GM18511 (cell line): ENCODE measurements around the gene DOK4.

Experiments used
- ATAC-seq: cut with Tn5 transposase; IDR thresholded peaks from one replicate; pipeline ENCODE4 v1.9.1; 2021; ENCODE audit warnings: mild to moderate bottlenecking, moderate library complexity; ENCODE audit not compliant: unreplicated experiment

Gene DOK4

DNA sequence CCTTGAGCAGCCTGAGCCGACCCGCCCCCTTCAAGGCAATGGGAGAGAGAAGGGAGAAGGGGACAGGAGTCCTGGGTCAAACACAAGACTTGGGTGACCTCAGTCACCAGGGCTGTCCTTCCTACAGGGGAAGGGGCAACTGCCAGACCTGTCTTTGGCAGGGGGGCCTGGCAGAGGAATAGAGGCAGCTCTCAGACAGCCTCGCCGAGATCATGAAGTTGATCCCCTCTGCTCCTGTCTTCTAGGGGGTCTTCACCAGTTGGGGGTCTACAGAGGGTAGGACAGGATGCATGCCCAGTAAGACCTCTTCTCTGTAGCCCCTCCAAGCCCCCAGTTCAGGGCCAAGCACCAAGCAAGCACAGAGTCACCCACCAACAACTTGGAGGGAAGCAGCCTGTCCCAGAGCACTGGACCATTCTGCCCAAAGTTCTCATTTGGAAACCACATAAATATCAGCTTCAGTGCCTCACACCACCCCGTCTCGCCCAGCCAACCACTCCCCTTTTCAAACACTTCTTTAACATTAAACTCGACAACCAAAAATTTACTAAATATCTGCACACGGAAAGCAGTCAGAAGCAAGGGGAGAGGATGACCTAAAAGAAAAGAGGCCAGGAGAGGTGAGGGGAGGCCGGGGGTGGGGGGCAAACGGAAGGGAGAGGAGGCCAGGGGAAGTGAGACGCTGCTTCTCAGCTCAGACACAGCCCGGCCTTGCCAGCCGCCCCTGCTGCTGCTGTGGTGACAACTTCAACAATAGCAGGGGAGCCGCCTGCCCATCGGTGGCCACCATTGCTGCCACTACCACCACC is 7.7 kb downstream of the DOK4 start:
- ATAC-seq, result no peak

DNA sequence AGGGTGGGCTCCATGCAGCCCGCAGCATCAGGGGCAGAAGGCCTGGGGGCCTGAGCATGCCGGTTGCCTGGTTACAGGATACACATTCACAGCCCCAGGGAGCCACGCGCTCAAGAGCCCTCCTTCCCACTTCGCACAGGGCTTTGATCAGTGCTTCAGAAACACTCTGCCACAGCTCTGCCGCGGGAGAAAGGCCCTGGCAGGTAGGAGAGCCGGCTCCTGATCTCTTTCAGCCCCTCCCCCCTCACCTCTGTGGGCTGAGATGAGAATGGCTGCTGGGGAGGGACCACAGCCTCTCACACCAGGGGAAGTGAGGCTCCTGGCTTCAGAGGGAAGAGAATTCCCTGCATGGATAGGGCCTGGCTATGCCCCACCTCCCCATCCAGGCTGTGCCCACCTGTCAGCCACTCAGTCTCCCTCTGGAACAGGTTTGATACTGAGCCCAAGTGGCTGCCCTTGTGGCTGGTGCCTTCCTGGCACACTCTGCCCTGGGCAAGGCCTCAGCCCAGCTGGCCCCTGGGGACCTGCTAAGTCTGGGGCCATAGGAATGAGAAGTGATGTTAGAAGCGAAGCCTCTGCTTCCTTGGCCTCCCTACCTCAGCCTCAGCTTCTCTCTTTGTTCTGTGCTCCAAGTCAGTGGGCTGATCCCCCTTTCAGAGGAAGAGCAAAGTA is 8.6 kb downstream of the DOK4 start:
- no peak for ATAC-seq

DNA sequence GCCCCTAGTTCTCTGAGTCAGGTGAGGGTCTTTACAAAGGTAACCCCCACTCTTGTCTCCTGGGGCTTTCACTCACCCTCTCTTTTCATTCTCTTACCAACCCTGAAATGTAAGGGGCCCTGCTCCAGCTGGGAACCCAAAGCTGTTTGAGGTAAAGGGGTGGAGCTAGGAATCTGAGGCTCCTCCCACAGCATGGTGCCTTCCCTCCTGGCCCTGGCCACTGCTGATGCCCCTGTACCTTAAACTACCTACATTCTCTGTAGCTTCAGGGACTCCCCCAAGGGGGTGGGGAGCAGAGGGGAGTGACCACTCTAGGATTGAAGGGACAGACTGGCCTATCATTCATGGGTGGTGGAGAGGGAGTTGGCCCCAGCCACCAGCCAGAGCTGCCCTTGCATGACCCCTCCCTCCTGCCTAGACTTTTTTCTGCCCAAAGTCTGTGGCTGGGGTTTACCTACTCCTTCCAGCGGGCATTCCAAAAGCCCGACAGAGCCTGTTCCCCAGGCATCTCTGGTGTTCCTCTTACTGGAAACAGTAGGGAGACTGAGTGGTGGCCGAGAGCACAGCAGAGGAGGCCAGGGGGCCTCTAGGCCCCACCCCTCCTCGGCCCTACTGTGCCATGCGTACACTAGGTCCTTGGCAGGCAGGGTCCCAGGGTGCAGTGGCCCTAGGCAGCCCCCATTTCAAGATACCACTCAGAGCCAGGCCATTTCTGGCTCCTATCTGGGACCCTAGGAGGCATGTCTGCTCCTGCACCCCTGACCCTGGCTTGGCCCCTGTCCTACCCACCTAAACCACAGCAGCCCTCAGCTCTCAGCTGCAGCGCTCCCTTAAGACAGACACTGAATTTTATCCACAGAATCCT is 9.5 kb downstream of the DOK4 start:
- no peak for ATAC-seq

DNA sequence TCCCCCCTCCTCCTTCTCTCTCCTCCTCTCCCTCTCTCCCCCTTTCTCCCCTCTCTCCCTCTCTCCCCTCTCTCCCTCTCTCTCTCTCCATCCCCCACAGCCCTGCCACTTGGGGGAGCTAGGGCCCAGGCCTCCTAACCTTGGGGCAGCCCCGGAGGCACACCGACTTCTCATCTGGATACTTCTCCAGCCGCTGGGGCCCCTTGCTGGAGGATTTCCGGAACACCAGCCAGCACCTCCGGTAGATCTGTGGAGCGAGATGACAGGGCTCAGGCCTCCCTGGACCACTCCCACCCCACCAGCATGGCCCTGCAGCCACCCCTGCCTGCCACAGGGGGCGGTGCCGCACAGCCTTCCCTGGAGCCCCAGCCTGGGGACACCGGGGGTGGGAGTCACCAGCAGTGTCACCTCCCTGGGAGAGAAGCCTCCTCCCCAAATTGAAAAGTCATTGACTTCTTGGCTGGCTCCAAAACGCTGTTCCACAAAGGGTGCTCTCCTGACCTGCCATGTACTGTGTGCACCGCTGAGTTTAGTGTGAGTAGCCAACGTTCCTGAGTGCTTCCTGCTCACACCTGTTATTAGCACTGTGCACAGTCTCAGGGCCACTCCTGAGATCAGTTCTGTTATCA is 10.5 kb downstream of the DOK4 start:
- peak; percentile 96 for ATAC-seq

DNA sequence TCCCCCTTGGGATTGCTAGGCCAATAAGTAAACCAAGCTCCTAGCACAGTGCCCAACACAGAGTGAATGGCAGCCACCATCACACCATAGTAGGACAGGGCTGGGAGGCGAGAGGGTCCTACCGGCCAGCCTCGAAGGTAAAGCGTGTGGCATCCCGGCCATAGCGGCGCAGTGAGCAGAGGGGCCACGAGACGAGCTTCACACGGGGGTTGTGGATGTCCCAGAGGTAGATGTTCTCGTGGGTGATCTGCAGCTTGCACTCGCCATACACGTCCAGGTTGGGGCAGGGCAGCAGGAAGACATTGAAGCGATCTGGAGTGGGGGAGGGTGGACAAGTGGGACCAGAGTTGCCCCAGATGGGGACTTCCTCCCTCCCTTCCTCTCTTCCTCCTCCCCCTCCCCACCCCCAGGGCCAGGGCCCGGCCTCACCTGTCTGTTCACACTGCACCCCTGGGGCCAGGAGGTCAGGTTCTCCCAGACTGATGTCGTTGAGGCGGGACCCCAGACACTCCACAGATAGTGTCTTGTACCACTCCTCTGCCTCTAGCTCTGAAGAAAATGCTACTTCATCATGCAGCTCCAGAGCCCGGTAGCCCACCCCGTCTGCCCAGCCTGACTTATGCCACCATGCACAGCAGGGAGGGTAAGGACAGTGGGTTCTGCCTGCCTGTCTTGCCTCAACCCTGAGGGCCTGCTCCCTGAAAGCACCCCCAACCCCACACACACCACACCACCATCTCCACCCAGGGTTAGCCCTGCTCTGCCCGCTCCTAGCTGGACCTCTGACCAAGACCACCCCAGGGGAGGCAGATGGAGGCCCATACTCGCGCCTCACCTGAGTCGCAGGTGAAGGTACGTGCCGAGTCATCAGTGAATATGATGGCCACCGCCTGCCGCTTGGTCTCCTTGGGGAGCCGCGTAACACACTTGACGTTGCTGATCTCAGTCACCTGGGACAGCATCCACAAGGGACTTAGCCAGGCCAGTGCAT is 11.3 kb downstream of the DOK4 start:
- no peak for ATAC-seq

DNA sequence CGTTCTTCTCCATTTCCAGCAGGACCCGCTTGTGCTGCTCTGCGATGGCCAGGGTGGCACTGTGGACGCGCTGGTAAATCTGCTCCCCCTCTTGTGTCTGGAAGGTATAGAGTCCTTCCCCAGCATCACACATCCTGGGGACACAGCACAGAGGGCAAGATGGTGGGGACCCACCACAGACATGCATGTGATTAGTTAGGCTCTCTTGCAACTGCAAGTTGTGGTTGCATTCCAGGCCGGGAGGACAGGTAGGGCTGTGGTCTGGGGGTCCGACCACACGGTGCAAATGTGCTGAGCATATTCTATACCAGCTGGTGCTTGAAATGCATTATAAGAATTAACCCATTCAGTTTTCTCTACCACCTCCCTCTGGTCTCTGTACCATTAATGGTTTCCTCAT is 12.4 kb downstream of the DOK4 start:
- ATAC-seq, result no peak

DNA sequence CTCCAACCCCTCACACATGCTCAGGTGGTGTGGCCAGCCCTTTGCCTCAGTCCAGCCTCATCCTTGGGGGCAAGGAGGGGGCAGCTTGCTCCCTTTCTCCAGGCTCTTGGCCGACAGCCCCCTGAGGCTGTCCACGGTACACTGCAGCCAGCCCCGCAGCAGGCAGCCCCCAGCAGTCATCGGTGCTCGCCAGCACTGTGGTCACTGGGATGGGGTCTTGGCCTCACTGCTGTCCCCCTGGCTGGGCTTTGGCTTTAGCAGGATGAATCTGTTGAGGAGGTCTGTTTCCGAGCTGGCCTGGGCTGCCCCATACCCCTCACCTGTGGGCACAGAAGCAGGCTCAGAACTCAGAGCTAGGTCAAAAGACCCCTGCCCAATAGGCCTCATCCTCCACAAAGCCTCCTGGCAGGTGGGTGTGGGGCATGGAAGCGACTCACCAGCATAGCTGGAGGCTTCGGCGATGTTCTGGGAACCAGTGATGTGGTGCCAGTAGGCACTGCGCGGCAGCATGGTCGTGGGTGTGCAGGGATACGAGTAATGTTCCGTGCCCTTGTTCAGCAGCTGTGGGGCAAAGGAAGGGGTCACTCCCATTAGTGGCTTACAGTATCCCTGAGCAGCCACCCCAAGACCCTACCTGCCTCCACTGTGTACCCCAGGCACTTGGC is 13.0 kb downstream of the DOK4 start:
- ATAC-seq, result no peak

DNA sequence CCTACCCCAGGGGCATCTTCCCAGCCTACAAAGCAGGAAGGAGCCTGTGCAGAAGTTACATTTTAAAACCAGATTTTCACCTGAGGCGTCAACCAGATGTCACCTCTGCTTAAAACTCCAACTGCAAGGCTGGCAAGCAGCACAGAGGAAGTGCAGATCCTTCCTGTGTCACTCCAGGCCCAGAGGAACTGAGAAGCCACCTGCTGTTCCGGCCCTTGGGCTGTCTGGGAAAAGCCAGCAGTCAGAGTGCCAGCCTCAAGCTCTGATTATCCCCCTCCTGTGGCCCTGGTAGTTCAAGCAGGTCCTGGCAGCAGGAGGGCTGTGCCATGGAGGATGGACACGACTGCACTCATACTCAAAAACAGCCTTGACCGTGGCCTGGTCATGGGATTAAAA is 13.6 kb downstream of the DOK4 start:
- ATAC-seq, result no peak

DNA sequence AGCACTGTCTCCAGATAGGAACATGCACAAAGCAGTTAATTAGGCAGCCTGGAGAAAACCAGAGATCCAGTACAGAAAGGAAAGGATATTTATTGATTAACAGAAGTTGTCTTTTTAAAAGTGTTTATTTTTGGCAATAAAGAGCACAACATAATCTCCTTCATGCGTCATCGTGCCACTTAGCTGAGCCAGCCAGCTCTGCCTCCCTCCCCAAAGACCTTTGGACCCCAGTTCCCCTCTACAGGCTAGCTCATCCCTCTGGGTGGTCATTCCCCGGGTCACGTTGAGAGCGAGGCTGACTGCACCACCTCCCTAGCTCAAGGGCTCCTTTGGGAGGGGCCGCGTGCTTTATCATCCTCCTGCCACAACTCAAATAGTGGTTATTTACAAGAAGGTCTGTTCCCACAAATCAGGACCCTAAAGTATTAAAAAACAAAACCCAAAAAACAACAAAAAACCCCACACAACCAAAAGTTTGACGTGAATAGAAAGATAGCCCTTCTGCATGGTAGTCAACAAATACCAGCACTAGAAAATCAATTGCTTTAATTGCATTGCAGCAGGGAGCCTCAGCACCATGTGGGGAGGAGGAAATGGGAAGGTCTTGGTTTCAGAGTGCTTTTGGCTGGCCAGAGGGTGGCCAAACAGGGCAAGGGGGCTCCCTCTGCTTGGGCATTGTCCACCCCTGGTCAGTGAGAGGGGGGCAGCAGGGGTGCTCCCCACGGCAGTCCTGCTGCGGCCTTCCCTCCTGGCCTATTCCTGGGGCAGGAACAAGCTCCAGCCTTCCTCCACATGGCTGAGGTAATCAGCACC is 14.2 kb downstream of the DOK4 start:
- ATAC-seq, result no peak

DNA sequence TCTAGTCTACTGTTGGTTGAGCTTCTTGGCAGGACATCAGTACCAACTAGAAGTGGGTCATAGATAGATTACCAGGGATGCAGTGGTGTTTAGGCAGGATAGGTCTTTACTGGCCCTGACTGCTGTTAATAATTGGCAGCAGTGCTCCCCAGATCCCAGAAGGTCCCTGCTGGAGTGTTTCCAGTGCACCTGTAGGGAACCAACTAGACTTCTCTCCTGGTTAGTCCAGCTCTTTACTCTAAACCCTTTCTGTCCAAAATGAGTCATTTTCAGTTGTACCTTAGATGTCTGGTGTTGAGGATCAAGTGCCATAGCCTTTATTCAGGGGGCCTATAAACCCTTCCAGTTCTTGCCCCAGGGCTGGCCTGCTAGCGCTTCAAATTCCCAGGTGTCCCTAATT is 15.1 kb downstream of the DOK4 start:
- ATAC-seq, result no peak

DNA sequence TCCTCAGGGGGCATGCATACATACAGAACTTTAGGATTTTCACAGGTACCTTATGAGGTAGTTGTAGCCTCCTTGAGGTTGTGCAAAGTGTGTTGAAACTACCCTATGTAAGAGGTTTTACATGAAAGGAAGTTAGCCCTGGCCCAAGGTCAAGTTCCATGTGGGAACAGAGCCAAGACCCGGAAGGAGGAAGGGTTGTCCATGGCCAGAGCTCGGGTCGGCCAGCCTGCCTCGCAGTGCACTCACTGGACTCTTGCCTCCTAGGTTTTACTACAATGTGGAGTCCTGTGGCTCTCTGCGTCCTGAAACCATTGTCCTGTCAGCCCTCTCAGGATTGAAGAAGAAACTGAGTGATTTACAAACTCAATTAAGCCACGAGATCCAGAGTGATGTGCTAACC is 15.6 kb downstream of the DOK4 start:
- ATAC-seq, result no peak

DNA sequence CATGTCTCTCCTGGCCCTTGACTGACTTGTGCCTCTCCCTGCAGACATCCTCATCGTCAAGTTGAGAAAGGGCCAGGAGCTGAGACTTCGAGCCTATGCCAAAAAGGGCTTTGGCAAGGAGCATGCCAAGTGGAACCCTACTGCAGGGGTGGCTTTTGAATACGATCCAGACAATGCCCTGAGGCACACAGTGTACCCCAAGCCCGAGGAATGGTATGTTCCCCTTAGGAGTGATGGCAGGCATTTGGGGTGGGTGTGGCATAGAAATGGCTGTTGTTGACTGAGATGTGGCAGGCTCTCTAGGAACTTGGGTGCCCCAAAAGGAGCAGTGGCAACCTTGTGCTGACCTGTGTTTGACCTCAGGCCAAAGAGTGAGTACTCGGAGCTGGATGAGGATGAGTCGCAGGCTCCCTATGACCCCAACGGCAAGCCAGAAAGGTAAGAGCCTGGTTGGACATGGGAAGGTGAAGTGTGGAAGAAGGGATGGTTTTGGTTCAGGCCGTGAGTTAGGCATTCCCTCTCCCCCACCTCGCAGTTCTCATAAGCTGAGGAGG is 16.3 kb downstream of the DOK4 start:
- ATAC-seq, result no peak

DNA sequence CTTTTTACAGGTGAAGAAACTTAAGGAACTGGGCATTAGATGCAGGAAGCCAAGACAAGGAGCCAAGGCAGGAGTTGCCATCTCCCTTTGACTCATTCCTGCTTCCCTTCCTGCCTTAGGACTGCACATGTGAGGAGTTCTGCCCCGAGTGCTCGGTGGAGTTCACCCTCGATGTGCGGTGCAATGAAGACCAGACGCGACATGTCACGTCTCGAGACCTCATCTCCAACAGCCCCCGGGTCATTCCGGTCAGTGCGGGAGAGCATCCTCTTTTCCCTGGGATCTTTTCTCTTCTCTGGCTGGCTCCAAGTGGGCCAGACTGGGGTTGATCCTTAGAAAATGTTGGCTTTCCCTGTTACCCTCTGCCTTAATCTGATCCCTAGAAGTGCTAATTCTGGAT is 17.2 kb downstream of the DOK4 start:
- no peak for ATAC-seq

DNA sequence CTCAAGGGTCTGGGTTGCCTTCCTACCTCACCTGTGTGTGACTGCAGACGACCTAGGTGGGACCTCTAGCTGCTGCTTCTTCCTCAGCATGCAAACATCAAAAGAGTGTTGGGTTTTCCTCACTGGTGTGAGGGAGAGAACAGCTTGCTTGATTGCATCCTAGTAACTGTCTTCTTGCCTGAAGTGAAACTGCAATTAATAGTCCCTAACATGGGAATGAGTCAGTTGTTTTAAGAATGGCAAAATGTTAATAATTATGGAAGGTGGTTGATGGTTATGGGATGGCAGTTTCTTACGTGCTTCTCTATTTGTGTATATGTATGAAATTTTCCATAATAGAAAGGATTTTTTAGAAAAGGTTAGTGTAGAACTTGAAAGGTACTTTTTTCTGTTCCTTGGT is 17.9 kb downstream of the DOK4 start:
- ATAC-seq, result no peak

DNA sequence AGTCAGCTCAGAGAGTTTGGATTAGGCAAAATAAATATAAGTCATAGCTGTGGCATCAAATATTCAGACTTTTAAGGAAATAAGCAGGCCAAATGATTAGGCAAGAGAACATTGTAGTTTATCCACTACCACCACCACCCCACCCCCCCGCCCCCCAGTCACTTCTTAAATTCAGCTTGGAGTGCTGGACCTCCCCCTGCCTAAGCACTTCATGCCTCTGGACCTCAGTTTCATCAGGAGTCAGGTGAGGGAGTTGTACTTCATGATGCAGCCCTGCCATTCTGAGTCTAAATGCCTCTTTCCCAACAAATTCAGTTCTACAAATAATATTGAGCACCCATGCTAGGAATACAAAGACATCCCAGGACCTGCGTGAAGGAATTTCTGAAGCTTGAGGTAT is 21.8 kb downstream of the DOK4 start:
- no peak for ATAC-seq

DNA sequence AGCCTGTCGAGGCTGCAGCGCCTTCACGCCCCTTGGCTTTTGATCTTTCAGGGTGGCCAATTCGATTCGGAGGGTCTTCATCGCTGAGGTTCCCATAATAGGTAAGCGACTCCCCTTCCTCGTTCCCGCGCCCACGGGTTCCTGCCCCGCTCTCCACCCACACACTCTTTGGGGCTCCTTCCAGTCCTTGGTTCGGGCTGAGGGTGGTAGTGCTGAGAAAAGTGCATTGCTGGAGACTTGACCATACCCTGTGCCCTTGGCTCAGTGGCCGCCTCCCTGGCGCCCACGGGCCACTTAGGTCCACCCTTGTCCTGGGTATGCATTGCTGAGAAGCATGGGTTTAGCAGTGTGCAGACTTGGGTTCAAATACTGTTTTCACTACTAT is 23.3 kb downstream of the DOK4 start:
- ATAC-seq, result peak; percentile 34

DNA sequence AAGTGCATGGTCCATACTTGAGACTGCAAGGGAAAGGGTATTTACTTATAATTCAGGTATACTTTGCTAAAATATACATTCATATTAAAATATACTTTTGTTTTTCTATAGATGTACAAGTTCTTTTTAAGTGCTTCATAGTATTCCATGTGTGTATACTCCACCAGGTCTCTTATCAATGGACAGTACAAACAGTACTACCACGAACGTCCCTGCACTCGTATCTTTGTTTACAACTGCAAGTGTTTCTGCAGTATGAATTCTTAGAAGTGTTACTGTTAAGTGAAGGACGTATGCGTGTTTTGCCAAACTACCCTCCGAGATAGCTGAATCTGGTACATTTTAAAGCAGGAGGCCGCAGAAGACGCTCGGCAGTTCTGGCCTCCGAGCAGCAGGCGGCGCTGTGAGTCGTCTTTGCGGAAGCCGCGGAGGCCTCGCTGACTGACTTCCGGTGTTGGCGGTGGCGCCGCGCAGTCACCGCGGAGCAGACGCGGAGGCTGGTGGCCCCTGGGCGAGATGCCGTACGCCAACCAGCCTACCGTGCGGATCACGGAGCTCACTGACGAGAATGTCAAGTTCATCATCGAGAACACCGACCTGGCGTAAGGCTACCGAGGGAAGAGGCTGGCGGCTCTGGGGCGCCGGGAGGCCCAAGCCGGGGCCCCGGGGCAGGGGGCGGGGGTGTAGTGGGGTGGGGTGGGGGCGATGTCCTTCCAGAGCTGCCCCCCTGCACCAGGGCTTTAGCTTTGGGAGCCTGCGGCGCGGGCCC is 23.9 kb downstream of the DOK4 start, which contains the start of gene POLR2C:
Gene POLR2C (plus strand): TSS at position 471 of the 769 bp plus-strand sequence. CDS start 46 bp downstream, at position 517.
- peak; percentile 97 for ATAC-seq
